HG02852 (cell line): ENCODE results near the gene SPART.
"Not testable (repeated sequence)": the region's sequence is repeated elsewhere in the genome, so short reads cannot be mapped to it uniquely, and the experiment has no call there.

Experiments
- ATAC-seq: cut with Tn5 transposase; IDR thresholded peaks from one replicate; pipeline ENCODE4 v1.9.1; 2021; ENCODE audit warnings: mild to moderate bottlenecking, moderate library complexity; ENCODE audit not compliant: unreplicated experiment

The SPART gene

GRCh38 chr13:36354842-36355623 lies 8.8 kb upstream of the SPART start:
- no peak for ATAC-seq

- ATAC-seq: no peak
These were observed 6.8 kb upstream of the SPART start for GRCh38 chr13:36353001-36353400.

- ATAC-seq: no peak
These were observed 6.2 kb upstream of the SPART start for GRCh38 chr13:36352350-36352749.

GRCh38 chr13:36347531-36348210 lies 1.5 kb upstream of the SPART start:
- ATAC-seq: no peak

GRCh38 chr13:36345438-36346221 lies 564 bp downstream of the SPART start:
- ATAC-seq: peak; percentile 9

GRCh38 chr13:36344886-36345437 lies 1.2 kb downstream of the SPART start:
- ATAC-seq: no peak

- ATAC-seq: no peak
These were observed 2.0 kb downstream of the SPART start for GRCh38 chr13:36344173-36344572.

- ATAC-seq: no peak
These were observed 2.4 kb downstream of the SPART start for GRCh38 chr13:36343766-36344165.

- ATAC-seq: no peak
These were observed 3.5 kb downstream of the SPART start for GRCh38 chr13:36342715-36343114.

- ATAC-seq: no peak
These were observed 4.5 kb downstream of the SPART start for GRCh38 chr13:36341718-36342117.

GRCh38 chr13:36339600-36340155 lies 6.5 kb downstream of the SPART start:
- no peak for ATAC-seq

GRCh38 chr13:36337938-36338641 lies 8.1 kb downstream of the SPART start:
- ATAC-seq: no peak

- ATAC-seq: no peak
These were observed 13.2 kb downstream of the SPART start for GRCh38 chr13:36332986-36333385.

GRCh38 chr13:36332255-36332654 lies 13.9 kb downstream of the SPART start:
- ATAC-seq: not testable (repeated sequence)

GRCh38 chr13:36331280-36331679 lies 14.9 kb downstream of the SPART start:
- no peak for ATAC-seq

GRCh38 chr13:36329361-36329760 lies 16.8 kb downstream of the SPART start:
- ATAC-seq: no peak

GRCh38 chr13:36328821-36329220 lies 17.4 kb downstream of the SPART start:
- ATAC-seq: no peak

GRCh38 chr13:36325912-36326311 lies 20.3 kb downstream of the SPART start:
- no peak for ATAC-seq

- not testable (repeated sequence) for ATAC-seq
These were observed 21.3 kb downstream of the SPART start for GRCh38 chr13:36324881-36325280.

- ATAC-seq: no peak
These were observed 22.1 kb downstream of the SPART start for GRCh38 chr13:36323951-36324566.
